SU-DHL-6 (cell line): ENCODE results near the gene PTGIS.

Source experiments
- EZH2phosphoT487 ChIP-seq: fragments of 200-600 bp; sonication (generic), shearing (Covaris generic); conservative IDR thresholded peaks from 2 replicates; pipeline ENCODE4 v1.6.1; 2018; ENCODE audit warnings: mild to moderate bottlenecking, antibody characterized with exemption, low read length, moderate library complexity, mixed read lengths
- TF ChIP-seq, protein P1 (sequence below): fragments of 200-600 bp; sonication (generic); IDR thresholded peaks from one replicate; pipeline ENCODE4 v1.5.1; 2017; ENCODE audit warnings: antibody characterized with exemption, mild to moderate bottlenecking, low read length, moderate library complexity; ENCODE audit not compliant: insufficient read depth, poor library complexity, severe bottlenecking

- TF ChIP-seq, protein P1, sequence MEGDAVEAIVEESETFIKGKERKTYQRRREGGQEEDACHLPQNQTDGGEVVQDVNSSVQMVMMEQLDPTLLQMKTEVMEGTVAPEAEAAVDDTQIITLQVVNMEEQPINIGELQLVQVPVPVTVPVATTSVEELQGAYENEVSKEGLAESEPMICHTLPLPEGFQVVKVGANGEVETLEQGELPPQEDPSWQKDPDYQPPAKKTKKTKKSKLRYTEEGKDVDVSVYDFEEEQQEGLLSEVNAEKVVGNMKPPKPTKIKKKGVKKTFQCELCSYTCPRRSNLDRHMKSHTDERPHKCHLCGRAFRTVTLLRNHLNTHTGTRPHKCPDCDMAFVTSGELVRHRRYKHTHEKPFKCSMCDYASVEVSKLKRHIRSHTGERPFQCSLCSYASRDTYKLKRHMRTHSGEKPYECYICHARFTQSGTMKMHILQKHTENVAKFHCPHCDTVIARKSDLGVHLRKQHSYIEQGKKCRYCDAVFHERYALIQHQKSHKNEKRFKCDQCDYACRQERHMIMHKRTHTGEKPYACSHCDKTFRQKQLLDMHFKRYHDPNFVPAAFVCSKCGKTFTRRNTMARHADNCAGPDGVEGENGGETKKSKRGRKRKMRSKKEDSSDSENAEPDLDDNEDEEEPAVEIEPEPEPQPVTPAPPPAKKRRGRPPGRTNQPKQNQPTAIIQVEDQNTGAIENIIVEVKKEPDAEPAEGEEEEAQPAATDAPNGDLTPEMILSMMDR = no peak
- no peak for TF ChIP-seq EZH2phosphoT487
Measured at GRCh38 chr20:49460131-49460530, 107.8 kb downstream of the PTGIS start.
